Stimulated activated CD4-positive, alpha-beta T cell treated with anti-CD3 and anti-CD28 coated beads, Interleukin-12 subunit alpha, Interleukin-12 subunit beta, amount 100 ng/mL, for 24 hours (primary cell): Measurements from ENCODE around the gene MAGED1.
"Not testable (repeated sequence)": the region's sequence is repeated elsewhere in the genome, so short reads cannot be mapped to it uniquely, and the experiment has no call there.

ENCODE experiments used
- DNase-seq, 2 experiments: peaks; one replicate each; pipeline ENCODE4 v3.0.0-alpha.2; 2020; ENCODE audit warnings: low read depth in 2 of 2

Gene MAGED1

GRCh38 chrX:51896626-51897025, 3.2 kb downstream of the MAGED1 start:
- no peak for DNase-seq

DNA sequence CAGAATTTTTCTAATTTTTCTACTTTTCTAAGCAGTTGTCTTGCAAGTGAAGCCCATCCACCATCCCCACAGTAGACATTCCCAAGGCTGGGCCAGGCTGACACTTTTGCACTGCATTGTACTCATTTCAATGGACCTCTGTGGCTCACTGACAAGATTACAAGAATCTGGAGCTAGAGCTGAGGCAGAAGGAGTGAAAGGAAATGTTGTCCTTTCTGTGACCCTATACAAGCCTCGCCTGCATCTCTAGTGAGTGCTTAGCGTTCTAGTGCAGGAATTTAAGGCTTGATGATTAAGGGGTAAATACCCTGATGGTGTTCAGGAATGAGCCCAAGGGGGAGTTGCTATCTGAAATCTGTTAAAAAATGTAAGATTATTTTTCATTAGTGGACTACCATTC, 6.3 kb downstream of the MAGED1 start:
- DNase-seq, result no peak

- no peak for DNase-seq
These were observed 9.2 kb downstream of the MAGED1 start for GRCh38 chrX:51902510-51903050.

DNA sequence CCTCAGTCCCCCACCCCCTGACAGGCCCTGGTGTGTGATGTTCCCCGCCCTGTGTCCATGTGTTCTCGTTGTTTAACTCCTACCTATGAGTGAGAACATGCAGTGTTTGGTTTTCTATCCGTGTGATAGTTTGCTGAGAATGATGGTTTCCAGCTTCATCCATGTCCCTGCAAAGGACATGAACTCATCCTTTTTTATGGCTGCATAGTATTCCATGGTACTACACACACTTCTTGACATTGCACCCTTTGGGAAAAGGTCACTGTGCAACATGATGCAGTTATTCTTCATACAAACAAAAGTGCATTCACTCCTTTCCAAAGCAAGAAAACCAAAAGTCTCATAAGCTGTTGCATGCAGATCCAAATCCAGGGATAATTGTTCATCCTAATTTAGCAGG, 11.7 kb downstream of the MAGED1 start:
- not testable (repeated sequence) for DNase-seq

DNA sequence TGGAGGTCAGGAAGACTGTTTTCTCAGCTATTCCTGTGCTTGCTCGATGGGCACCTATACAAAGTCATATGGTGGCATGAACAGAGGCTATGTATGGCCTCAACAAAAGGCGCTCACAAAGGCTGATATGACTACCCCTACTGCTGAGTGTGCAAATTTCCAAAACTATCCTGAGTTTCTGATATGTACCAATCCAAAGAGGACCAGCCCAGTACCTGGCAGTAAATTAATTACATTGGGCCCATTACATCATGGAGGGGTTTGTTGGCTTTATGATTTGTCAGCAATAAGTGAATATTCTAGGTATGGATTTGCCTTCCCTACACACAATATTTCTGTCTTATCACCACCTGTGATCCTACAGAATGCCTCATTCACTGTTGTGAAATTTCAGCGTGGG, 12.3 kb downstream of the MAGED1 start:
- no peak for DNase-seq

GRCh38 chrX:51917604-51918003, 24.2 kb downstream of the MAGED1 start:
- no peak for DNase-seq

GRCh38 chrX:51922561-51922960, 29.1 kb downstream of the MAGED1 start:
- no peak for DNase-seq

GRCh38 chrX:51931566-51932150, 38.2 kb downstream of the MAGED1 start:
- DNase-seq, result no peak
